Measurements from ENCODE around the gene CABLES1. TPM values are rescaled to one million over a fixed set of nuclear protein-coding genes. Genes with fewer than 3 reads are reported as not detected.

Gene CABLES1
- total RNA-seq, 1 donor from 2014 or later, result 4.2 TPM

DNA sequence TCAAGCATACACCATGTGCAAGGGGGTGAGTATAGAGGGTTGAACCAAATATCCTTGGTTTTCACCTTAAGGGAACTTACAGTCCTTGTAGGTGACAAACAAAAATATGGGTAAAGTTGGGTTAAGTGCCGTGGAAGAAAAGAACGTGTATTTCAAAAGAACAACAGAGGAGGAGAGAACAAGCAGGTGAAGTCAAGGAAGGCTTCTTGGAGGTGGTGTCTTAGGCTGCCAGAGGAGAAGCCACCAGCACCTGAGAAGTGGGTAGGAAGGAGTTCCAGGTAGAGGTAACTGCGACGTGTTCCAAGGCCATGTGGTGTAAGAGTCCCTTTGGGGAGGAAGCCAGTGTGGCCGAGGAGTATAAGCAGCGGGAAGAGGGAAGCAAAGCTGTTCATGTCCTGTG lies 27.2 kb downstream of the CABLES1 start:
- TF ChIP-seq CTCF (IDR thresholded peaks at IDR 0.05; ENCODE audit: unreplicated experiment), result no peak
- no peak overlapping the region for H3K27ac Mint-ChIP-seq
- peaks cover 15% of the 10 kb centered on the region for H3K27me3 Mint-ChIP-seq
- no peak overlapping the region for H3K4me3 Mint-ChIP-seq (ENCODE audit: low read depth)
- H3K36me3 Mint-ChIP-seq (ENCODE audit: insufficient read depth), result no peaks in the 10 kb centered on the region
- DNase-seq (ENCODE audit: low spot score, unreplicated experiment), result no peak
- no peaks in the 10 kb centered on the region for H3K9me3 Mint-ChIP-seq (ENCODE audit: low read depth)
- peaks cover 4% of the 10 kb centered on the region for H3K4me1 Mint-ChIP-seq (ENCODE audit: low read depth)

- Mint-ChIP-seq H3K27ac (no peak overlapping the region), H3K4me1 (ENCODE audit: low read depth) (peaks cover 4% of the 10 kb centered on the region), H3K36me3 (ENCODE audit: insufficient read depth) (no peaks in the 10 kb centered on the region), H3K9me3 (ENCODE audit: low read depth) (no peaks in the 10 kb centered on the region), H3K4me3 (ENCODE audit: low read depth) (no peak overlapping the region), H3K27me3 (peaks cover 25% of the 10 kb centered on the region)
- TF ChIP-seq CTCF (IDR thresholded peaks at IDR 0.05; ENCODE audit: unreplicated experiment), result no peak
- DNase-seq (ENCODE audit: low spot score, unreplicated experiment), result no peak
These were observed 28.7 kb downstream of the CABLES1 start for GRCh38 chr18:23163786-23164533.

- DNase-seq (ENCODE audit: low spot score, unreplicated experiment), result no peak
- Mint-ChIP-seq H3K4me1 (ENCODE audit: low read depth) (no peaks in the 10 kb centered on the region), H3K9me3 (ENCODE audit: low read depth) (no peaks in the 10 kb centered on the region), H3K4me3 (ENCODE audit: low read depth) (no peak overlapping the region), H3K27me3 (peaks cover 33% of the 10 kb centered on the region), H3K36me3 (ENCODE audit: insufficient read depth) (no peaks in the 10 kb centered on the region), H3K27ac (no peak overlapping the region)
- no peak for TF ChIP-seq CTCF (IDR thresholded peaks at IDR 0.05; ENCODE audit: unreplicated experiment)
These were observed 30.2 kb downstream of the CABLES1 start for GRCh38 chr18:23165271-23166068.

- H3K27me3 Mint-ChIP-seq, result peaks cover 39% of the 10 kb centered on the region
- TF ChIP-seq CTCF (IDR thresholded peaks at IDR 0.05; ENCODE audit: unreplicated experiment), result no peak
- H3K36me3 Mint-ChIP-seq (ENCODE audit: insufficient read depth), result no peaks in the 10 kb centered on the region
- H3K4me3 Mint-ChIP-seq (ENCODE audit: low read depth), result no peak overlapping the region
- DNase-seq (ENCODE audit: low spot score, unreplicated experiment), result no peak
- H3K4me1 Mint-ChIP-seq (ENCODE audit: low read depth), result no peaks in the 10 kb centered on the region
- no peak overlapping the region for H3K27ac Mint-ChIP-seq
- H3K9me3 Mint-ChIP-seq (ENCODE audit: low read depth), result no peaks in the 10 kb centered on the region
These were observed 31.7 kb downstream of the CABLES1 start for GRCh38 chr18:23166891-23167541.

DNA sequence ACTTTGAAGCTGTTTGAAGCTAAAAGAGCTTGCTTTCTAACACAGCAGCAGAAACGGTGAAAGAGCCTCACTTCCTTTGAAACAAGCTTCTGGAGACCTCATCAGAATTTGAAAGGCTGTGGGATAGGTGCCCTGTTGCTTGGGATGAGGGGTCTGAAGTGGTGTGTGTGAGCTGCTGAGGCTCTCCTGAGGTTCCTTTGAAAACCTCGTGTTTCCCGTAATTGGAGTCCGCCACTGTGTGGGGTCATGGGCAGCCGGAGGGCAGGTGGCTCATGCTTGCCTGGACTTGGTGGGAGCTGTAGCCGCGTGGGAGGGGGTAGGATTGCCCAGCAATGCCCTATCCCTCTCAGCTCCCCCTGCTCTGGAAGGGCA lies 34.4 kb downstream of the CABLES1 start:
- no peak overlapping the region for H3K27ac Mint-ChIP-seq
- H3K4me3 Mint-ChIP-seq (ENCODE audit: low read depth), result no peak overlapping the region
- H3K9me3 Mint-ChIP-seq (ENCODE audit: low read depth), result no peaks in the 10 kb centered on the region
- peaks cover 42% of the 10 kb centered on the region for H3K27me3 Mint-ChIP-seq
- no peaks in the 10 kb centered on the region for H3K36me3 Mint-ChIP-seq (ENCODE audit: insufficient read depth)
- DNase-seq (ENCODE audit: low spot score, unreplicated experiment), result no peak
- TF ChIP-seq CTCF (IDR thresholded peaks at IDR 0.05; ENCODE audit: unreplicated experiment), result no peak
- no peaks in the 10 kb centered on the region for H3K4me1 Mint-ChIP-seq (ENCODE audit: low read depth)
